HepG2 (cell line): ENCODE measurements around the gene OR2A1. TPM values are rescaled to one million over a fixed set of nuclear protein-coding genes. Genes with fewer than 3 reads are reported as not detected.
"Not testable (repeated sequence)": the region's sequence is repeated elsewhere in the genome, so short reads cannot be mapped to it uniquely, and the experiment has no call there.

Experiments used
- ATAC-seq: fragments of 200-7000 bp; cut with Tn5 transposase; 3 replicates; pipeline ENCODE4 v1.9.1; 2020; ENCODE audit warnings: mild to moderate bottlenecking, moderate library complexity
- Bru-seq: library from RNA; stranded (reverse); fragments of 400-500 nt; gene quantifications from one replicate; lab custom pipeline; 2021; lab: Mats Ljungman, UMichigan
- BruChase-seq, 2 experiments: library from RNA; stranded (reverse); fragments of 400-500 nt; gene quantifications; one replicate each; lab custom pipeline; 2021; lab: Mats Ljungman, UMichigan
- BruUV-seq: library from RNA; stranded (reverse); fragments of 400-500 nt; replicated peaks from 2 replicates; lab custom pipeline; 2021; lab: Mats Ljungman, UMichigan
- CTCF ChIA-PET: fragments of 300-600 bp; formaldehyde crosslinking; extraction: SDS; loops from one replicate; lab custom pipeline; 2021; ENCODE audit warnings: low total read pairs, inconsistent platforms, low intra/inter-chr PET ratio; lab: Yijun Ruan, JAX
- POLR2A ChIA-PET: fragments of 350-600 bp; sonication (Branson Sonifier 250); formaldehyde crosslinking; loops from one replicate; lab custom pipeline; 2020; ENCODE audit warnings: antibody characterized with exemption, inconsistent platforms; lab: Yijun Ruan, JAX
- DNase-seq: peaks from one replicate; pipeline ENCODE4 v3.0.0-alpha.2; 2015; ENCODE audit warnings: low spot score
- FAIRE-seq: peaks from 3 replicates; lab custom pipeline; 2011; peaks lifted over from hg19 to GRCh38; lab: Jason Lieb, UNC
- H2AFZ ChIP-seq: one replicate; pipeline ENCODE4 v1.6.1; 2011; ENCODE audit warnings: low read length, inconsistent platforms
- H3K27ac ChIP-seq: fragments of 300-600 bp; 3 replicates; pipeline ENCODE4 v1.8.0; 2011; ENCODE audit warnings: mixed run types, mild to moderate bottlenecking, mixed read lengths, low read length, inconsistent platforms; ENCODE audit not compliant: insufficient read depth; ENCODE audit errors: extremely low read length
- H3K27me3 ChIP-seq, 2 experiments: fragments of 200-600 bp in 1 of 2; 2 replicates in 1 of 2; 3 replicates in 1 of 2; pipeline versions ENCODE4 v1.6.0 to v1.8.0; 2011; ENCODE audit warnings: low read length in 2 of 2, mild to moderate bottlenecking in 2 of 2, moderate library complexity in 2 of 2, inconsistent platforms in 1 of 2; ENCODE audit not compliant: insufficient read depth in 2 of 2, control insufficient read depth in 1 of 2
- H3K36me3 ChIP-seq, 2 experiments: fragments of 200-600 bp in 1 of 2; replicated peaks in 1 of 2; 2 replicates in 1 of 2; 3 replicates in 1 of 2; pipeline versions ENCODE4 v1.5.1 to v1.8.0; 2011; ENCODE audit warnings: low read length in 2 of 2, inconsistent platforms in 1 of 2; ENCODE audit not compliant: insufficient read depth in 2 of 2, control insufficient read depth in 1 of 2
- H3K4me1 ChIP-seq: 2 replicates; pipeline ENCODE4 v1.5.1; 2012; ENCODE audit warnings: low read length, inconsistent platforms; ENCODE audit not compliant: insufficient read depth
- H3K4me2 ChIP-seq: 2 replicates; pipeline ENCODE4 v1.6.0; 2011; ENCODE audit warnings: low read depth, low read length, inconsistent platforms
- H3K4me3 ChIP-seq, 3 experiments: fragments of 200-600 bp in 1 of 3; sonication (generic), shearing (Covaris generic) in 1 of 3; replicated peaks in 1 of 3; 2 replicates each; pipeline ENCODE4 v1.5.1; 2011 to 2016; ENCODE audit warnings: low read length in 3 of 3, inconsistent platforms in 2 of 3, low read depth in 2 of 3, mild to moderate bottlenecking in 2 of 3, control low read depth in 1 of 3, mixed read lengths in 1 of 3; ENCODE audit not compliant: insufficient read depth in 1 of 3
- H3K79me2 ChIP-seq: one replicate; pipeline ENCODE4 v1.6.1; 2011; ENCODE audit warnings: low read length, inconsistent platforms; ENCODE audit not compliant: insufficient read depth
- H3K9ac ChIP-seq: 2 replicates; pipeline ENCODE4 v1.6.0; 2011; ENCODE audit warnings: mild to moderate bottlenecking, low read depth, low read length, inconsistent platforms; ENCODE audit not compliant: insufficient read depth
- H3K9me3 ChIP-seq: 2 replicates; pipeline ENCODE4 v1.5.1; 2012; ENCODE audit warnings: mild to moderate bottlenecking, low read length
- H4K20me1 ChIP-seq: 2 replicates; pipeline ENCODE4 v1.6.0; 2011; ENCODE audit warnings: inconsistent platforms, mild to moderate bottlenecking, low read length, moderate library complexity; ENCODE audit not compliant: insufficient read depth
- WGBS: methylation state at CpG from one replicate; pipeline ENCODE4 v1.1.6; 2017; ENCODE audit warnings: low lambda C conversion rate; 5-methylcytosine and 5-hydroxymethylcytosine counted together
- in situ Hi-C: cut with HindIII; loops from 2 replicates; pipeline ENCODE4 v1.10.0; 2017; ENCODE audit warnings: low pct_unique_long_range_greater_than_20kb; ENCODE audit not compliant: extremely low pct_ligation_motif_present
- intact Hi-C: fragments of 100-400 bp; cut with micrococcal nuclease; formaldehyde crosslinking; loops from one replicate; pipeline ENCODE4 v1.10.0; 2022; ENCODE audit not compliant: unreplicated experiment
- long read RNA-seq, 2 experiments: library from RNA in 1 of 2; library from polyadenylated mRNA in 1 of 2; stranded (forward) in 1 of 2; unstranded in 1 of 2; transcript quantifications; one replicate each; pipeline ENCODE4 v2.0.0, GENCODE V29; 2019 to 2022
- polyA minus RNA-seq, 3 experiments: library from RNA; depleted of rRNA, polyadenylated mRNA; stranded (reverse); fragments of >200 nt; gene quantifications; 2 replicates each; pipeline ENCODE4 v1.2.3, GENCODE V29; 2011; ENCODE audit warnings: low replicate concordance in 1 of 3
- polyA plus RNA-seq, 8 experiments: library from polyadenylated mRNA; depleted of rRNA in 3 of 8; stranded (reverse) in 7 of 8; unstranded in 1 of 8; fragments of >200 nt; fragmentation: Illumina TruSeq in 4 of 8; extraction: Trizol in 4 of 8; gene quantifications; 2 replicates each; pipeline versions ENCODE4 v1.2.1 to v1.2.3, GENCODE V29; 2011 to 2016; ENCODE audit warnings: low read depth in 4 of 8, missing spikeins in 1 of 8, mixed read lengths in 1 of 8; ENCODE audit not compliant: insufficient read depth in 1 of 8
- total RNA-seq, 5 experiments: library from RNA; depleted of rRNA; stranded (reverse); fragments of >200 nt; fragmentation: Illumina TruSeq; extraction: Trizol; gene quantifications; 2 replicates each; pipeline ENCODE4 v1.2.3, GENCODE V29; 2016; ENCODE audit warnings: low read depth in 1 of 5

Gene OR2A1, protein sequence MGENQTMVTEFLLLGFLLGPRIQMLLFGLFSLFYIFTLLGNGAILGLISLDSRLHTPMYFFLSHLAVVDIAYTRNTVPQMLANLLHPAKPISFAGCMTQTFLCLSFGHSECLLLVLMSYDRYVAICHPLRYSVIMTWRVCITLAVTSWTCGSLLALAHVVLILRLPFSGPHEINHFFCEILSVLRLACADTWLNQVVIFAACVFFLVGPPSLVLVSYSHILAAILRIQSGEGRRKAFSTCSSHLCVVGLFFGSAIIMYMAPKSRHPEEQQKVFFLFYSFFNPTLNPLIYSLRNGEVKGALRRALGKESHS
- total RNA-seq (2016; rRNA removed; fragmentation: Illumina TruSeq; extraction: Trizol) (not detected in 2 replicates), polyA plus RNA-seq (2011; rRNA removed) (not detected in 2 replicates), polyA minus RNA-seq (2011; rRNA and poly(A)+ RNA removed; ENCODE audit: low replicate concordance) (not detected in 2 replicates), Bru-seq, nascent RNA (not detected), BruChase-seq, experiment 1, labeled RNA remaining after a 6-hour chase (not detected), BruChase-seq, experiment 2, labeled RNA remaining after a 2-hour chase (not detected)
- not detected in 2 replicates for total RNA-seq (2016; cell fraction: cytosol; rRNA removed; fragmentation: Illumina TruSeq; extraction: Trizol; ENCODE audit: low read depth)
- total RNA-seq (2016; cell fraction: insoluble cytoplasmic fraction; rRNA removed; fragmentation: Illumina TruSeq; extraction: Trizol): not detected in 2 replicates
- total RNA-seq (2016; cell fraction: membrane; rRNA removed; fragmentation: Illumina TruSeq; extraction: Trizol): not detected in 2 replicates
- total RNA-seq (2016; cell fraction: nucleus; rRNA removed; fragmentation: Illumina TruSeq; extraction: Trizol): not detected in 2 replicates
- polyA plus RNA-seq (2011; cell fraction: cytosol; rRNA removed): not detected in 2 replicates
- not detected in 2 replicates for polyA plus RNA-seq (2011; cell fraction: nucleus; rRNA removed)
- polyA plus RNA-seq (2012): not detected in 2 replicates
- polyA plus RNA-seq (2016; cell fraction: cytosol; fragmentation: Illumina TruSeq; extraction: Trizol; ENCODE audit: low read depth): not detected in 2 replicates
- not detected in 2 replicates for polyA plus RNA-seq (2016; cell fraction: insoluble cytoplasmic fraction; fragmentation: Illumina TruSeq; extraction: Trizol; ENCODE audit: low read depth)
- polyA plus RNA-seq (2016; cell fraction: membrane; fragmentation: Illumina TruSeq; extraction: Trizol; ENCODE audit: low read depth): not detected in 2 replicates
- not detected in 2 replicates for polyA plus RNA-seq (2016; cell fraction: nucleus; fragmentation: Illumina TruSeq; extraction: Trizol; ENCODE audit: insufficient read depth, low read depth)
- polyA minus RNA-seq (2011; cell fraction: cytosol; rRNA and poly(A)+ RNA removed): not detected in 2 replicates
- polyA minus RNA-seq (2011; cell fraction: nucleus; rRNA and poly(A)+ RNA removed): not detected in 2 replicates
- long read RNA-seq, experiment 1: 0 reads
- long read RNA-seq, experiment 2: 0 reads

DNA sequence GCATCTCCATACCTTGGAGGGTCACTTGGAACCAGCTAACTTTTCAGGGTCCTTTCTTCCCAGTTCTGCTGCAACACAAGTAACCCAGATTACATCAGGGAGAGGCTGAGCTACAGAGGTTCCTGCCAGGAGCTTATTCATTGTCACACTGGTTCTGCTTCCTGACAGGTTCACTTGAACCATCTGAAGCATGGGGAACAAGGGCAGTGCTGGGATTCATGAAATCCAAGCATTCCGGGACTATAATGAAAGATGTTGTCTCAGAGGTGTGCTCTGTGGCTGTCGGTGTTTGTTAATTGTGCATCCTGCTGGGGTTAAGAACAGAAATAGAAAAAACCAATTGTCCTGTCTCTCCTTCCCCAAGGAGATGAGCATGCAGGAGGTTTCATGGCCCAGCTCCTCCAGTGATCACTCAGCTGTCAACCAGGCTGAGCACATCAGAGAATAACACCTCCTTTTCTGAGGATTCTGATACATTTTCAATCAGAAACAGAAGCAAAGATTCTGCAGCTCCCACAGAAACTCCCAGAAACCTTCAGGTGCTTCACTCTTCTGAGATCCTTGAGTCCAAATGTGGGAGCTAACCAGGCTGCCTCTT is at the start of gene OR2A1:
TSS of gene OR2A1 (plus strand) at position 548 of the 598 bp plus-strand sequence. CDS start 5,706 bp downstream, outside the sequence.
- DNase-seq, FAIRE-seq, H3K9ac ChIP-seq, H3K4me3 ChIP-seq, H3K27ac ChIP-seq, intact Hi-C loops, H3K4me2 ChIP-seq, H3K4me1 ChIP-seq, ATAC-seq, CTCF ChIA-PET, POLR2A ChIA-PET, H4K20me1 ChIP-seq, H3K27me3 ChIP-seq, in situ Hi-C loops, H2AFZ ChIP-seq, H3K36me3 ChIP-seq, BruUV-seq, H3K79me2 ChIP-seq, H3K9me3 ChIP-seq: not testable (repeated sequence)
- WGBS: no CpG with 5 or more reads among the region's 2 CpGs

DNA sequence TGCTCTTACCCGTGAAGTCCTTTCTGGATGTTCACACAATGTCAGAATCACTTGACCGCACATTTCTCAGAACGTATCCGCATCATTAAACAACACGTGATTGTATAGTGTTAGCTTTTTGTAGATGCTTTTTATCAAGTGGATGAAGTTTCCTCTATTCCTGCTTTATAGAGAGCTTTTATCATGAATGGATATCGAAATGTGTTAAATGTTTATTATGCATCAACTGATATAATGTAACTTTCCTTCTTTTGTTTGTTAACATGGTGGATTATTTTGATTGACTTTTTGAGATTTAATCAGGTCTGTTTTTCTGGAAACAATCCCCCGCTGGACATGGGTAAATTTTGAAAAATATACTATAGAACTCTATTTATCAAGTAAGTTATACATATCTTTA is 47.5 kb upstream of the OR2A1 start, which contains the start of gene OR2A7:
TSS of gene OR2A7 (minus strand) at position 101 of the 400 bp plus-strand sequence. CDS start 5,164 bp downstream, outside the sequence.
- H3K9ac ChIP-seq, H3K9me3 ChIP-seq, H3K4me3 ChIP-seq, DNase-seq, H3K4me2 ChIP-seq, in situ Hi-C loops, H3K4me1 ChIP-seq, H3K27ac ChIP-seq, intact Hi-C loops, BruUV-seq, POLR2A ChIA-PET, H3K79me2 ChIP-seq, H3K27me3 ChIP-seq, H2AFZ ChIP-seq, H4K20me1 ChIP-seq, ATAC-seq, CTCF ChIA-PET, FAIRE-seq, H3K36me3 ChIP-seq: not testable (repeated sequence)
- 9% methylated on average over 3 of the region's 7 CpGs for WGBS

DNA sequence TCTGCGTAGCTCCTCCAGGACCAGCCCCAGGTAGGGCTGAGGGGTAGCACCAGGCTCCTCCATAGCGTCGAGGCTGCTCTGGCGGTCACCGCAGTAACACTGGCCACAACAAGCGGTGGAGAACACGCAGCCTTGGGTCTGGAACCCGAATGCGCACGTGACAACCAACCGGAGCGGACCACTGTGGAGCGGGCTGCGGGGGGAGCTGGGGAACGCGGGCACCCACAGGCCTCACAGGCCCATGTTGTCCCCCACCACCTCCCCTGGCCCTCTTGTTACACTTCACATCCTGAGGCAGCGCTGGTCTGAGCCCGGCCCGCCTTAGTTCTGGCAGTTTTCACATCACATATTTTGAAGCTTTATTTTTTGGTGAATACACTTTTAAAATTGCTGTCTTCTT is 43.0 kb upstream of the OR2A1 start, which contains the start of gene CTAGE8:
TSS of gene CTAGE8 (minus strand) at position 101 of the 400 bp plus-strand sequence. CDS start at position 63, 38 bp downstream.
- POLR2A ChIA-PET, H3K4me3 ChIP-seq, H3K9me3 ChIP-seq, BruUV-seq, H3K4me1 ChIP-seq, H3K27ac ChIP-seq, H3K9ac ChIP-seq, H2AFZ ChIP-seq, FAIRE-seq, intact Hi-C loops, in situ Hi-C loops, CTCF ChIA-PET, DNase-seq, H3K4me2 ChIP-seq, H3K79me2 ChIP-seq, H4K20me1 ChIP-seq, ATAC-seq, H3K27me3 ChIP-seq, H3K36me3 ChIP-seq: not testable (repeated sequence)
- WGBS: 17% methylated on average over 1 of the region's 19 CpGs
